ENCODE results near the gene PLCXD3. TPM values are rescaled to one million over a fixed set of nuclear protein-coding genes. Genes with fewer than 3 reads are reported as not detected.

The PLCXD3 gene
- polyA plus RNA-seq, 1 of the 3 experiments (the other 2 are of a cell fraction): 0.15 TPM

- TF ChIP-seq REST (IDR thresholded peaks at IDR 0.05; ENCODE audit: low read depth, low read length) (no peak), RCOR1 (IDR thresholded peaks at IDR 0.05; ENCODE audit: low read length) (no peak), MEF2A (IDR thresholded peaks at IDR 0.05; ENCODE audit: borderline replicate concordance, low read depth) (no peak)
Observed at GRCh38 chr5:41275813-41276512, 234.4 kb downstream of the PLCXD3 start (continued).

GRCh38 chr5:41270423-41271251 is 239.8 kb downstream of the PLCXD3 start:
- no peaks in the 10 kb centered on the region for H3K27me3 ChIP-seq (ENCODE audit: insufficient read depth)
- H3K4me2 ChIP-seq: no peak overlapping the region
- no peaks in the 10 kb centered on the region for H3K36me3 ChIP-seq (replicated peaks in 1 of 2; ENCODE audit: control insufficient read depth in 1 of 2, insufficient read depth in 2 of 2, low read length in 1 of 2)
- peak; percentile 18 for DNase-seq
- H3K79me2 ChIP-seq (ENCODE audit: insufficient read depth): no peaks in the 10 kb centered on the region
- H3F3A ChIP-seq (replicated peaks; ENCODE audit: insufficient read depth): no peaks in the 10 kb centered on the region
- no peaks in the 10 kb centered on the region for H4K20me1 ChIP-seq (ENCODE audit: insufficient read depth)
- ChIA-PET CTCF (interaction anchor here (0.6 to 4.1 kb wide), 45 partner anchors 8 to 1309 kb away, joined by 3 to 25 read pairs (median 3); partner anchors contain the start of genes C7 and PLCXD3), POLR2A (interaction anchor here (1.1 to 1.4 kb wide), 2 partner anchors 240 to 361 kb away, joined by 3 read pairs; partner anchors contain the start of genes C7 and PLCXD3)
- TF ChIP-seq RCOR1 (IDR thresholded peaks at IDR 0.05; ENCODE audit: low read length) (peak; percentile 52; the same call in 1 of the 2 replicates), NFIC (IDR thresholded peaks at IDR 0.05; ENCODE audit: borderline replicate concordance) (no peak), CTCF (IDR thresholded peaks at IDR 0.05) (peak; percentile 91), RAD21 (IDR thresholded peaks at IDR 0.05; ENCODE audit: low read length) (peak; percentile 94), GATA2 (CRISPR knock-in tag; IDR thresholded peaks at IDR 0.05) (no peak), EP300 (IDR thresholded peaks at IDR 0.05; ENCODE audit: borderline replicate concordance in 1 of 2, low read depth in 1 of 2, low read length in 1 of 2) (no peak), NRF1 (IDR thresholded peaks at IDR 0.05; ENCODE audit: low read depth, low read length) (0 out of 2 replicates have a peak, but pooled peaks have one; percentile 6), MEF2A (IDR thresholded peaks at IDR 0.05; ENCODE audit: borderline replicate concordance, low read depth) (no peak), MAX (IDR thresholded peaks at IDR 0.05; ENCODE audit: low read depth) (no peak), SMC3 (IDR thresholded peaks at IDR 0.05; ENCODE audit: low read depth, low read length) (peak; percentile 95), ZBTB33 (IDR thresholded peaks at IDR 0.05; ENCODE audit: borderline replicate concordance, low read depth) (no peak), PBX3 (IDR thresholded peaks at IDR 0.05) (no peak)
- H3K4me3 ChIP-seq (ENCODE audit: low read depth in 2 of 2, low read length in 1 of 2): no peak overlapping the region; a peak in 1 of 4 replicates
- H3K27ac ChIP-seq (ENCODE audit: low read depth in 2 of 2, low read length in 1 of 2): peak overlapping the region in 1 of 2 experiments; percentile 43; a peak in 2 of 4 replicates
- H3K9ac ChIP-seq: no peak overlapping the region
- 48% methylated on average over 2 of the region's 2 CpGs for whole genome bisulfite sequencing (ENCODE audit: low lambda C conversion rate)
- H2AFZ ChIP-seq (ENCODE audit: low read depth): no peak overlapping the region
- no peaks in the 10 kb centered on the region for H3K9me2 ChIP-seq
- no peaks in the 10 kb centered on the region for H3K9me3 ChIP-seq
- peaks cover 0 to 5% of the 10 kb centered on the region in 2 experiments; a peak in 3 of 4 replicates for H3K4me1 ChIP-seq (ENCODE audit: control insufficient read depth in 1 of 2, insufficient read depth in 2 of 2, low read depth in 1 of 2, low read length in 1 of 2)

Data from SK-N-SH (cell line).